IPS DF 4.7 (cell line): ENCODE results near the gene DISP3.

Source experiments
- DNase-seq: peaks from one replicate; pipeline ENCODE4 v3.0.0-alpha.2; 2013; ENCODE audit warnings: low spot score; ENCODE audit errors: extremely low read depth

DISP3 gene

DNA sequence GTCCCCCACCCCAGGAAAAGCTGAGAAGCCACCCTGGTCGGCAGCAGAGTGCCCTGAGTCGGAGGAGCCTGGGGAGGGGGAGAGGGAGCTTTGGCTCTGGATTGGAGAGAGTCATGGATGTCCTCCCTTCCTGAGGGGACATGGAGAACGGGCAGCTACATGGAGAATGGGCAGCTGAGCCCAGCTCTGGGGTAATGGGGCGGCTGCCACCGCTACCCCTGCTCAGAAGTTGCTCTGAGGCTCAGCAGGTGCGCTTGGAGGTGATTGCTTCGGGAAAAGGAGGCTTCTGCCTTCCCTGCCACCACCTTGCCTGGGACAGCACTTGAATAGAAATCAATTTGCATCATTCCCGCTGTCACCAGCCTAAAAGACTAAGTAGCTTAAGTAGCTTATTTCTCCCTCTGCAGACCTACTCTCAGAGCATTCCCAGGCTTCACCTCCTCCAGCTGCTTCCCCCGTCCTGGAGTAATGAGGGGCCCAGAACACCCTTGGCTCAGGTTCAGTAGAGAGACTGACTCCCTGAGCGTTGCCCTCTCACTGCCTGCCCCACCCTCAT, 8.3 kb downstream of the DISP3 start:
- DNase-seq, result no peak

DNA sequence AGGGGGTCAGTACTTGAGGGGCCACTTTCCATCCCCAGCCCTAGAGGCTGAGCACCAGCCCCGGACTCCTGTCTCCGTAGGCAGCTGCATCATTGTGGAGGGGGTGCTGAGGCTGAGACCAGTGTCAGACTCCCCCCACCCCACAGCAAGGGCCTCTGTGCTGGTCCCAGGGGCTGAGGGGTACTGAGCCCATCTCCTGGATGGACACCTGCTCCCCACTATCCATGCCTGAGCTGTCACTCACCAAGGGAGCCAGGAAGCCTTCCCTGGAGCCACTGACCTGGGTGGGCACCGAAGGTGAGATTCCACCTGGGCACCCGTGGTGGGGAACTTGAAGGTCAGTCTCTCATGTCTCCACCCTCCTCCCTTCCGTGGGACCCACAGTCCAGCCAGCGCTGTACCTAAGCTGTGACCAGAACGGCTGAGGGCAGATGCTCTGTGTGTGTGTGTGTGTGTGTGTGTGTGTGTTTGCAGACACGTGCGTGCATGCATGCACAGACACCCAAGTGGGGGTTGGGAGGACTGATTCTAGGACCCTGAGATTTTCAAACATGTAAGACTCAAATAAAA, 9.3 kb downstream of the DISP3 start:
- DNase-seq, result no peak

DNA sequence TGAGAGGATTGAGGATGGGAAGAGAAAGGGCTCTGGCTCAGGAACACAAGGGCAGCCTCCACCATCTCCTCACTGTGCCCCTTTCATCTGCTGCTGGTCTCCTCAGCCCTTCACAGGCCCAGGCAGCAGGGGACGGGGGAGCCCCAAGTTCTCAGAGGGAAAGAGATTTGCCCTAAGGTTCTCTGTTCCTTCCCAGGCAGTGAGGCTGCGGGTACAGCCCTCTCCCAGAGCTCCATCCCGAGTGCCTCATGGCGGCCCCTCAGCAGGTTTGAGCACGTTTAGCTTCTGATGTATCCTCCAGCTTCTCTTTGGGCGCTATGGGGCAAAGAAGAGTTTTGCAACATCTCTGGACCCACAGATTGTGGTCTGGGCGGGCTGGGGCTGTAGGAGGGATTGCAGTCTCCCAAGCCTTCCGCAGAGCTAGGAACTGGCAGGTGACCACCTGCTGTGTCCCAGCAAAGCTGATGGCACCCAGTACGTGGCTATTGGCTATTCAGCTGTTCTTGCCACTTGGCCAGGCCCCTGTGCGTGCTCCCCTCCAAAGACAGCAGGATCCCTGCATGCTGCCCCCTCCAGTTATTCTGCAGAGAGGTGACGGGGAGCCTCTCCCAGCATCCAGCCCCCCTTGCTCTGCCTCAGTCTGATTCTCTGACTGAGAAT, 10.1 kb downstream of the DISP3 start:
- DNase-seq, result no peak

- DNase-seq, result no peak
These were observed 13.3 kb downstream of the DISP3 start for GRCh38 chr1:11492235-11492634.

DNA sequence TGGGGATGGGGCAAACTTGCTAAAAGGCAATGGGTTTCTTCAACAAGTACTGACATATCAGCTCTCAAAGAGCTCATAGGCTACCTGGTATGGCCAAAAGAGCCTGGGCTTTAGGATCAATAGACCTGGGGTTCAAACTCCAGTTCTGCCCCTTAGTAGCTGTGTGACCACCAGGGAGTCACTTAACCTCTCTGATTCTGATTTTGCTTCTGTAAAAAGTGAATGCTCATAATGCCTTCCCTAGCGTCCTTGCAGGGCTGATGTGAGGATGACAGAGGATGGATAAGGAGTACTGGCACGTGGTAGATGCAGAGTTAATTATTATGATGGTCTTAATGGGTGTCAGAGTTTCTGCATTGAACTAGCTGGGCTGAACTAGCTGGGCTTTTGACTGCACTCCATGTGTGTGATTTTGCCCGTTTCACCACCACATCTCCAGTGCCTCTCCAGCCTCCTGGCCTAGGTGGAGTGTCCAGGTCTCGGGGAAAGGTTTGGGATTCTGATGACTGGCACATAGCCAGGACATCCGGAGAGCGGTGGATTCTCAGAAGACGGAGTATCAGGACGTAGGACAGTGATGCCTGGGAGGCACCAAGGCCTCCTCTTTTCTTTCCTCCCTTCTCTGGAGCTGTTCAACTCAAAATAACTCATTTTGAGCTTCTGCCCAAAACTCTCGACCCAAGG, 15.2 kb downstream of the DISP3 start:
- no peak for DNase-seq

- DNase-seq, result no peak
These were observed 15.8 kb downstream of the DISP3 start for GRCh38 chr1:11494771-11495170.

GRCh38 chr1:11495579-11495978, 16.6 kb downstream of the DISP3 start:
- DNase-seq, result no peak

DNA sequence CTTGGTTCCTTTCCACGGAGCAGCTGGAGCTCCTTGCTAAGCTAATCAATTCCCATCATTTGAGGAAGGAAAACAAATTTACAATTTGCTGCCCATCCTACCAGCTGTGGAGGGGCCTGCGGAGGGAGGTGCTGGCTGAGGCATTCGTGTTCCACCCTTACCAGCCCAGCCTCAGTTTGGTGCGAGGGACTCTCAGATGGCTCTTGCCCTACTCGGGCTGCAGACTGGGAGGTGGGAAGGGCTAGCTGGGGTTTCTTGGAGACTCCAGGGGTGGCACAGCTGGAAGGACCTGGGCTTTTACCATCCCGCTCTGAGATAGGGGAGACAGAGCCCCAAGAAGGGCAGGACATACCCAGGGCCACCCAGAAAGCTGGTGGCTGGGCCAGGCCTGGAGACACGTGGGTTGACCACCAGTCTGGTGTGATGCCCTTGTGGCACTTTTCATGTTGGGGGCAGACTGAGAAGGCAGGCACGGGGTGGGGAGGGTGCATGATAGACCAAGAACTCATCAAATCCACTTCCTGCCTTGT, 17.7 kb downstream of the DISP3 start:
- DNase-seq, result no peak

- no peak for DNase-seq
These were observed 20.1 kb downstream of the DISP3 start for GRCh38 chr1:11498956-11499594.

DNA sequence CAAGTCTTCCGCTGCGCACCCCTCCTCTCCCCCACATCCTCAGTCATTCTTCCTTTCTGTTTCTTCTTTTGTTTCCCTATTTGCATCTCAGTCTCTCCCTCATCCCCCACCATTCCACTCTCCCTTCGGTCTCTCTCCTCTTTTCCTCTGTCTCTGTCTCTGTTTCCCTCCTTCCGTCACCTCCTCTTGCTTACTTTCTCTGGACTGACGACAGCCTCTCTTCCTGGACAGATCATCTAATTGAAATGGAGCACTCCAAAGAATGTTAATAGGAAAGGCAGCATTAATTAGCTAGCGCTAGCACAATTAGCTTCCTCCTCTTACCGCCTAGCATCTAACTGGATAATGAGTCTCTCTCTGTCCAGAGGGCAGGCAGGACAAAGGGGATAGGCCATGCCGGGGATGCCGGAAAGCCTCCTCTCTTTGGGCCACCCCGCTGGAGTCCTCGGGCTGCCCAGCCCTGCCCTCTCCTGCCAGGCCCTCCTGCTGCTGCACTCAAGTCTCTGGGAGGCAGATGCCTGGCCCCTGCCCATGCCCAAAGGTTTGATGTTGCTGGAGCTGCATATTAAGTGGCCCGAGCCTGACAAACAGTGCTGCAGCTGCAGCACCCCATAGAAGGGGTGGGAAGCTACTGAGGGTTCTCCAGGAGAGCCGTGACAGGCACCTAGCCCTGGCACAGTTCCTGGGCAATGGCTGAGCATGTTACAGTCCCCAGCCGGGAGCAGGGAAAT, 20.8 kb downstream of the DISP3 start:
- no peak for DNase-seq

DNA sequence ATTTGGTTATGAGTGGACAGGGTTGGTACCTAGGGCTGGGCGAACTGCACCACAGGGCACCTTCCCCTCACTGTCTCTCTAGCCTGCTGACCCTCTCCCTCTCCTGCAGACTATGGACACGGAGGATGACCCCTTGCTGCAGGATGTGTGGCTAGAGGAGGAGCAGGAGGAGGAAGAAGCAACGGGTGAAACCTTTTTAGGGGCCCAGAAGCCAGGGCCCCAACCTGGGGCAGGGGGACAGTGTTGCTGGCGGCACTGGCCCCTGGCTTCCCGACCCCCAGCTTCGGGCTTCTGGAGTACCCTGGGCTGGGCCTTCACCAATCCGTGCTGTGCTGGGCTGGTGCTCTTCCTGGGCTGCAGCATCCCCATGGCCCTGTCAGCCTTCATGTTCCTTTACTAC, 21.9 kb downstream of the DISP3 start:
- no peak for DNase-seq

- DNase-seq, result no peak
These were observed 22.5 kb downstream of the DISP3 start for GRCh38 chr1:11501491-11501897.

DNA sequence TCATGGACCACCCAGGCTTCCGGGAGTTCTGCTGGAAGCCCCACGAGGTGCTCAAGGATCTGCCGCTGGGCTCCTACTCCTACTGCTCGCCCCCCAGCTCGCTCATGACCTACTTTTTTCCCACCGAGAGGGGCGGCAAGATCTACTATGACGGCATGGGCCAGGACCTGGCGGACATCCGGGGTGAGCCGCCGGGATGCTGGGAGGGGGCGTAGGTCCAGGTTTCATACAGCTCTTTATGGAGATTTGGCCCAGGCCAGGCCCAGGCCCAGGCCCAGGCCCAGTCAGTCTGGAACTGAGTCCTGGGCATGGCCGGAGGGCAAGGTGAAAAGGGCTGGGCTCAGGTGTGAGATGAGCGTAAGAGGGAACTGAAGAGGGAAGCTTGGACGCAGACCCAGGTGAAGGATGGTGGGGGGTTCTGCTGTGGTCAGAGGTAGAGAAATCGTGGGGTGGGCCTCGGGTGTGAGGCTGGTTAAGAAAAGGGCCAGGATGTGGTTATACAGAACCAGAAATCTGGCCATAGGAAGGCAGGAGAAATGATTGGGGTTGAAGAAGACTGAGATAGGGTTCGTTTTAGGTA, 23.0 kb downstream of the DISP3 start:
- no peak for DNase-seq

- DNase-seq, result no peak
These were observed 23.6 kb downstream of the DISP3 start for GRCh38 chr1:11502516-11502915.

GRCh38 chr1:11504599-11504998, 25.6 kb downstream of the DISP3 start:
- DNase-seq, result no peak

DNA sequence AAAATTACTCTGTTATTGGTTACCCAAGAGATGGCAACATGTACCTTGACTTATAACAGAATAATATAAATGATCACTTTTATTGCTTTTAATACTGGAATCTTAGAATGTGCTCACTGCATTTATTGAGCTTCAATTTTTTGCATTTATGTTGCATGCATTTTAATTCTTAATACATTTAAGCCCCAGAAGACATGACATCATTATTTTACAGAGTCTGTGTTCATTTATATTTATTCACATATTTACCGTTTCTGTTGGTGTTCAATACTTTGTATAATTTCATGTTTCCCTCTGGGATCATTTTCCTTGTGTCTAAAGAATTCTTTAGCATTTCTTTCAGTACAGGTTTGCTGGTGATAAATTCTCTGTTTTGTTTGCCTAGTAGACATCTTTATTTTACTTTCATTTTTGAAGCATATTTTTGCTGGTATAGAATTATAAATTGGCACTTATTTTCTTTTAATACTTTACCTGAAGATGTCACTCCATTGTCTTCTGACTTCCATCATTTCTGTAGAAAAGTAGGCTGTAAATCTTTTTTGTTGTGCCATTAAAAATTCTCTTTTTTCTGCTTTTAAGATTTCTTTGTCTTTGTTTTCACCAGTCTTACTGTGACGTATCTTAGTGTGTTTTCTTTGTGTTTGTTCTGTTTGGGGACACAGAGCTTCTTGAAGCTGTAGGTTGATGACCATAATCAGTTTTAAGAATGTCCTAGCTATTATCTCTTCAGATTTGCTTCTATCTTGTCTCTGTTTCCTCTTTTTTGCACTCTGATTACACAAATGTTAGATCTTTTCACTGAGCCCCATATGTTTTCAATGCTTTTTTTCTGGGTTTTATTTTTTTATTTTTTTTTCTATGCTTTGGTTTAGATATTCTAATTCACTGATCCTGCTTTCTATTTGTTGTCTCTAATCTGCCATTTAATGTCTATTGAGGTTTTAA, 26.9 kb downstream of the DISP3 start:
- DNase-seq, result no peak

GRCh38 chr1:11507309-11507708, 28.4 kb downstream of the DISP3 start:
- DNase-seq, result no peak

DNA sequence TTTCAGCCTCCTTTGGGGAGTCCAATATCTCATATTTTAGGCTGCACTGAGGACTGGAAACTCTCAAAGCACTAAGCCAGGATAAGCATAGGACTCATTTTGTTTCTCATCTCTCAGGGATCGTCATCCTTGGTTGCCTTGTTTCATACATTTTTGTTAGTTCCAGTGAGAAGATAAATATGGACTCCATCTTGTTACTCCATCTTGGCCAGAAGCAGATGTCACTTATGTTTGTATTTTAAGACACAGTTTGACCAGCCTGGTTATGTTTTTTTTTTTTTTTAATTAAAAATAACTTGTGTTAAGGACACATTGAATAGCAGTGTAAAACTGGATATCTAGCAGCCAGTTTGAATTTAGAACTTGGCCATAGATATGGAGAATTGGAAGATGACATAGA, 34.7 kb downstream of the DISP3 start:
- DNase-seq, result no peak

GRCh38 chr1:11514366-11514765, 35.4 kb downstream of the DISP3 start:
- DNase-seq, result no peak
